ENCODE measurements around the gene ST8SIA4.

The ST8SIA4 gene

DNA sequence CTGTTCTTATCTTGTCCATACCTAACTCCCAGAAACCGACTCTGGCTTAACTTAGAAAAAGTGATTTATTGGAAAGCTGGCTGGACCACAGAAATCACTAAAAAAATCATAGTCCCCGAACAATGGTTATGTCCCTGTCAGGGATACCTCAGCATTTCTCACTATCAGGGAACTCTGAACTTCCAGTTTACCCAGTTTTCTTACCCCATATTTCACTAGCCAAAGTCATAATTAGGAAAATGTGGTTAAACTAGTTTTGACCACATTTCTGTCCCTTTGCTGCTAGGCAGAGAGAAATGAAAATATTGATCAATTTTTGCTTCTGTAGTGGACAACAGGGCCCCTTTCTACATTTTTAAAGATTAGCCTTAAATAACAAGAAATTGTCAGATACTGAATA, 38.2 kb downstream of the ST8SIA4 start:
- no peak for DNase-seq

DNA sequence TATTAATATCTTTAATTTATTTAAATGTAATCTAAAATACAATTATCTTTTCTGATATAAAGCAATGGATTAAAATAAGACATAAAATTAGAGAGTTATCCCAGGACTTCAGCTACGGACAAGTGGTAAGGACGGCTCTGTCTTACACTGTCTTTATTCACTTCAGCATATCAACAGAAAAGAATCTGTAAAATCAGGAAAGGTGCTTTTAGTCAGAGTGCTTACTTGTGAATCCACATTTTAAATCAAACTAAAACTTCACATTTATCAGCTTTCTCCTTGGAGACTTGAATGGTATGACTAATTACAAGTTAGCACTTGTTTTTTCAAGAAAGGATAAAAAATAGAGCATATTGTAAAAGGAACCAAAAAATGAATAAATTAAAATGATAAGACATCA, 39.3 kb downstream of the ST8SIA4 start:
- DNase-seq = no peak

GRCh38 chr5:100861148-100861547, 41.9 kb downstream of the ST8SIA4 start:
- no peak for DNase-seq

GRCh38 chr5:100860407-100860806, 42.7 kb downstream of the ST8SIA4 start:
- no peak for DNase-seq

DNA sequence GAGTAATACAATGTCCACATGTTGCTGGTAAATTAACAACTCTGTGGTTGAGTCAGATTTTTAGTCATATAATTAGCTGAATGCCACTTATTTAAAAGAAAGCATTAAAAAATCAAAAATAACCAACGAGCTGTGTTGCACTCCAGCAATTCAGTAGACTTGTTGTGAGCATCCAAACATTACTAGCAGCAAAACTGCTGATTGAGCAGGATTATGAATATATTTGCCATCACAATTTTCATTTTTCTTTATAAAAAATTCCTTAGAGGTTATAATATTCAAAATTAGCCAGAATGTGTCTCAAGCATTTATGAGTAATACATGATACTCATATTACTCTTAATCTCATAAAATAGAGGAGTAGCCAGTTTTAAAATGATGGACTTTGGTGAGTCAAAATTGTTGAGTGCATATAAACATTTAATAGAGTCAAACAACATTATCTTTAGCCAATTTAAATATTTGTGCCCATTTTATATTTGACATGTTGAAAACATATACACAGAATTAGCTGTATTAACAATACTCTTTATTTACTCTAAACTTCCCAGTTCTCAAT, 44.0 kb downstream of the ST8SIA4 start:
- no peak for DNase-seq

DNA sequence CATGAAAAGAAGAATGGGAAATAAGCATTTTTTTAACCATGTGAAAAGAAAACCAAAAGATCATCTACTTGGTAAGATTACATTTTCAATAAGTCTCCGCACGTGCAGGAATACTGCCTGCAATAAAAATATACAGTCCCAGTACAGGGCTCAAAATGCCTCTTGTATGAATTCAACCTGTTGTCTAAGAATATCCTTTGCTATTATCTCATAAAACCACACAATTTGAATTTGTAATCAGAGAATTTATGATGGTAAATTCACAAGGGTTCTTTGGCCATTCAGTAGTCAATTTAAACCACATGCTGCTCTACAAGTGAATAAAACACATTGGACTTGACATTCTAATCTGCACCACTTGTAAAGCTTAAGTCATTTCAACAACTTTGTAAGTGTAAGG, 46.6 kb downstream of the ST8SIA4 start:
- no peak for DNase-seq

DNA sequence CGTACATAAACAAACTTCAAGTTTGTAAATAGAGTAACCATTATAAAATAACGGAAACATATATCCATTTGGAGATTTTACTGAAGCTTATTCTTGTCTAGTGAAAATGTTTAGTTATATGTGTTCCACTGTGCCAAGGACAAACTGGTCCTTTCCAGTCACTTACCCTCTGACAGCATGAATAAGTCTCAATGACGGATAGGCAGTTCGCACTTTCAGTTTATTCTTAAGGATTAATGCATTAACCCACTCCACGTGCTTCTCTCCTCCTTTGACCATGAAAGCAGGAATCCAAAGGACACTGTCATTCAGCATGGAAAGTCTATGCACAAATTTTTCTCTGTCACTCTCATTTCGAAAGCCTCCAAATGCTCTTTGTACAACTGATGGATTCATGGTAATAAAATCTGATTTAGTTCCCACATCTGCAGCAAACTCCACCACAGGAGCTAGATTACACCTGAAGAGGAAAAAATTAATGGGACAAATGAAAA, 47.1 kb downstream of the ST8SIA4 start:
- no peak for DNase-seq

DNA sequence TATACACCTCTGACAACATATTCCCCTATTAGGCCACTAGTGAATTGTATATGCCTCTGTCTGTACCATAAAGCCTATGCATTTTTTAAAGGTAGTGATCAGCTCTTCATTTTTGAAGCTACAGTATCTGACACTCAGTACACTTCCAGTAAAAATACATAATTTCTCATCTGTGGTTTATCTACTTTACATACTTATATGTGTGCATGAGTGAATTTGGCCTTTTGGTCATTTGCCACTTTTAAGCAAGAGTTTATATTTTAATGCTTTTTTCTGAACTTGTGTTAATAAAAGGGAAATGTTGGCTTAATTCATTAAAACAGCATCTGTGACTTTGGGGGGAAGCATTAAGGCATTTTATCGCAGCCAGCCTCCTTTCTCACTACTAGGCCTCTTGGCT, 47.8 kb downstream of the ST8SIA4 start:
- DNase-seq = no peak

- DNase-seq = no peak
Measured at GRCh38 chr5:100854591-100854990, 48.5 kb downstream of the ST8SIA4 start.

DNA sequence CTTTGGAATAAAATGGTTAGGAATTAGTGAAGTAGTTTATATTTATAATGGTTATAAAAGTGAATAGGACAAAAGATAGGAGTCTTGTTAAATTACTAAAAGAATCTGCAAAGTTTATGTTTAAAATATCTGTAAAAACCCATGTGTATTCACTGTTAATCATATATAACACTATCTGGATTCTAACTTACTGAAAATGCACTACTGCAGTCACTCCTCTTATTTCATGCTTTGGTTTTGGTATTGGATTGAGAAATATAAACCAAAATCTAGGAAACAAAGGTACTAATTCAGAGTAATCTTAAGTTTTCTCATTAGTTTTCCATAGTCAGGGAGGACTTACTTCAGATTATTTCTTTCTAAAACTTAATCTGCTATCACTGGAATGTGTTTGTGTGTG, 49.5 kb downstream of the ST8SIA4 start:
- DNase-seq = no peak

DNA sequence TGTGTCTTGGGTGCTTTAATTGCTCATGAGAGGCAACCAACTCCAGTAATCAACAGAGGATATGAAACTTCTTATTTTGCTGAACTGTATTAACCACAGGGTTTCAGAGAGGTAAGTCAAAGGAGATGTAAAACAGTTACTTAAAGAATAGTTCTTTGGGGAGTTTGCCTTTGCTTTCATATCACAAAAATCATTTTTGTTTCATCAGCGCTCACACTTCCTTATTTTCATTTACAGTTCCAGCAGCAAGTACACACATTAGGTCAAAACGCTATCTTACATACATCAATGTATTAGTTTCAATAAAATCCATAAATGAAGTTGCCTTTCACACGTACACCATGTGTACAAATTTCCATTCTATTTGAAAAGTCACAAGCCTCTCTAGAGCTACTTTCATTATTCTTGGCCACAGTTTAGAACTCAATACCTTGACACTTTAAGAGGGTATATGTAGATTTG, 50.1 kb downstream of the ST8SIA4 start:
- DNase-seq = no peak

DNA sequence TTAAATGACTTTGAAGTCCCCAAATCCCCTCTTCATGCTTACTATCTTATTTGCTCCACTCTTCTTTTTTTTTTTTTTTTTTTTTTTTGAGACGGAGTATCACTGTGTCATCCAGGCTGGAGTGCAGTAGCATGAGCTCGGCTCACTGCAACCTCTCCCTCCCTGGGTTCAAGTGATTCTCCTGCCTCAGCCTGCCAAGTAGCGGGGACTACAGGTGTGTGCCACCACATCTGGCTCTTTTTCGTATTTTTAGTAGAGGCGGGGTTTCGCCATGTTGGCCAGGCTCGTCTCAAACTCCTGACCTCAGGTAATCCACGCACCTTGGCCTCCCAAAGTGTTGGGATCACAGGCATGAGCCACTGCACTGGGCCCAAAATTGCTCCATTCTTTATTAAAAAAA, 51.0 kb downstream of the ST8SIA4 start:
- no peak for DNase-seq

DNA sequence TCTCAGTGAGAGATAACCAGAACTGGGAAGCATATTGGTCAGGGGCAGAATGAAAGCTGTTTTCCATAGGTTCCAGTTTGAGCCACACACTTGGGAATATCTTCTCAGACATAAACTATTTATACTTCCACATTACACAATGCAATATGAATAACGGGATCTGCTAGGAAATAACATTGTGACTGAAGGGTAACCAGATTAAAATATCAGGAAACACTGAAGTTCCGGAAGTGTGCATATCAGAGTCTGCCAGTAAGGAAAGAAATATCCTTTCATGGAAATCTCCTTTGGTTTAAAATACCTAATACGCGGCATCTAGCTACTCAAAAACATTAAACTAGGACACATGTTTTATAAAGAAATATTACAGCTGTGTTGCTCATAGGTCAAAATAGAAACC, 56.3 kb downstream of the ST8SIA4 start:
- no peak for DNase-seq

- no peak for DNase-seq
Measured at GRCh38 chr5:100842080-100842479, 61.0 kb downstream of the ST8SIA4 start.

GRCh38 chr5:100841358-100842076, 61.6 kb downstream of the ST8SIA4 start:
- DNase-seq = no peak

GRCh38 chr5:100840789-100841188, 62.3 kb downstream of the ST8SIA4 start:
- no peak for DNase-seq

DNA sequence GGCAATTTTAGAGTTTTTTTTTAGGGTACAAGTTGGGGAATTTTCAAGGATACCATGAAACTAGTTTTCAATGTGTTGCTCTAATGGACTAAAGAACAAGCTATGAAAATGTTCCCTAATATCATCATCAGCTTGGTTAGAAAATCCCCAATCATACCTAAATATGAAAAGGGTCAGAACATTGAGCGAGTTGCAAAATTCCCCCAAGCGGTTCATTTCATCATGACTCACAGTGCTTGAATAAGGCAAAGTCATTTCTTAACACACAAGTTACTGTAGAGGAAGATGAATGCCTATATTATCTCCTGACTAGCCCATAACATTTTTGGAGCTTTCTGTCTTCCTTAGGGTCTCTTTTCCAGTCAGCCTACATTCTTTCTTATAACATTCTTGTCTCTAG, 62.7 kb downstream of the ST8SIA4 start:
- no peak for DNase-seq

DNA sequence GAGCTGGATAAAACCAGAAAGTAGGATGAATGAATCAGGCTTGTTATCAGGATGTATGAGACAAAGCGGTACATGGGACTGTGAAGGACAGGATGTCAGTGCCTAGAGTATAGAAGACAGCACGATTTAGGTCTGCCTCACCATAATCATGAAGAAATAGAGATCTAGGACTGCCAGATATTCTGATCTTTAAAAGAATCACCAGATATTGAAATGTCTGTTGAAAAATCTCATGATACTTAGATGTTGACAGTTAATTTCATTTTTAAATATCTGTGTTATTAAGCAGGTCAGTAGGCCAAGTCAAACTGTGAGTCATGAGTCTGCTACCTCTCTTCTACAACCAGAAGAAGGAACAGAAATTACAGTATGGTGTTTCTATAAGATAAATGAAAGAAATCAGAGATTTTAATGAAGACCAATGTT, 65.0 kb downstream of the ST8SIA4 start:
- no peak for DNase-seq

DNA sequence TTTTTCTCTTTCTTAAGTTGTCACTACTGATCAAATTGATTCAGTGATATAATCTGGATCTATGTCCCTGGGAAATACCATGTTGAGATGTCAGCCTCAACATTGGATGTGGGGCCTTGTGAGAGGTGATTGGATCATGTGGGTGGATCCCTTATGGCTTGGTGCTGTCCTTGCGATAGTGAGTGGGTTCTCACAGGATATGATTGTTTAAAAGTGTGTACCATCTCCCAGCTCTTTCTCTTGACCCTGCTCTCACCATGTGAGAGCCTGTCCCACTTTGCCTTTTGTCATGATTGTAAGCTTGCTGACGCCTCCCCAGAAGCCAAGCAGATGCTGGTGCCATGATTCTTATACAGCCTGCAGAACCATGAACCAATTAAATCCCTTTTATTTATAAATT, 68.6 kb downstream of the ST8SIA4 start:
- no peak for DNase-seq

DNA sequence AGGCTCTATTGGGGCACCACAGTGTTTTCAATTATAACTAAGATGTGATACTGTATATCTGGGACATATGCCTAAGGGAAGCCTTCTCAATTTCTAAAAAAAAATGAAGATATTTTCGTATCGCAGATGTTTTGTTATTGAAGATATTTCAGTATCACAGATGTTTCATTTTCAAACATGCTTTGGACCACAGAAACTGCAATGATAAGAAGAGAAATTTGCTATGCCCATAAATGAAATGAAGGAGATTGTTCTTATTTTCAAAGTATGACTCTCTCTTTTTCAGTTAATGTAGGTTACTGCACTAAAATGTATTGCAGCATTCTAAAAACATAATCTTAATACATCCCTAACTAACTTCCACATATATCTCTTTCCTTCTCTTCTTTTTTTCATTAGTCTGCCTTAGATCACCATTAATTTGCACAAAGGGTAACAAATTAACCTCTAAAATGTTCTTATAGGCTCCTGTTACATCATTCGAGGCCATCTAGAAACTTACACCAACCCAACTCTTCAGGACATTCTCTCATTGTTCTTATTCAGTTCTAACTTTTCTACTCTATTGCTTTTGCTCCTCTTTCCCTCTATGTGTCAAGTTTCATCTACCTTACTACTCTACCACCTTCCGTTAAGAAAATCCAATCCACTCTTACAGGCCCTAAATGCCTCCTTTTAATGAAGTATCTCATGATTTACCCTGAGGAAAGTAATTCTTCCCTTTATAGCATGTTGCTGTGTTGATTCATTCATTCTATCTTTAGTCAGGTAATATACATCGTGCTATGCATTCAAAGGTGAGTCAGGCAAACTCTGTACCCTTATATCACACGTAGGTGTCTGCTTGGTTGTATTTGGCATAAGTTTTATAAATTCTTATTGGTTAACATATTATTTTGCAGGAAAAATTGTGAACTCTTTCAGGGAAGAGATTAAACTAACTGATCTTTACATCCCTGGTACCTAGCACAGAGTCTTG, 70.5 kb downstream of the ST8SIA4 start:
- DNase-seq = no peak

GRCh38 chr5:100828898-100829356, 74.2 kb downstream of the ST8SIA4 start:
- DNase-seq = no peak

DNA sequence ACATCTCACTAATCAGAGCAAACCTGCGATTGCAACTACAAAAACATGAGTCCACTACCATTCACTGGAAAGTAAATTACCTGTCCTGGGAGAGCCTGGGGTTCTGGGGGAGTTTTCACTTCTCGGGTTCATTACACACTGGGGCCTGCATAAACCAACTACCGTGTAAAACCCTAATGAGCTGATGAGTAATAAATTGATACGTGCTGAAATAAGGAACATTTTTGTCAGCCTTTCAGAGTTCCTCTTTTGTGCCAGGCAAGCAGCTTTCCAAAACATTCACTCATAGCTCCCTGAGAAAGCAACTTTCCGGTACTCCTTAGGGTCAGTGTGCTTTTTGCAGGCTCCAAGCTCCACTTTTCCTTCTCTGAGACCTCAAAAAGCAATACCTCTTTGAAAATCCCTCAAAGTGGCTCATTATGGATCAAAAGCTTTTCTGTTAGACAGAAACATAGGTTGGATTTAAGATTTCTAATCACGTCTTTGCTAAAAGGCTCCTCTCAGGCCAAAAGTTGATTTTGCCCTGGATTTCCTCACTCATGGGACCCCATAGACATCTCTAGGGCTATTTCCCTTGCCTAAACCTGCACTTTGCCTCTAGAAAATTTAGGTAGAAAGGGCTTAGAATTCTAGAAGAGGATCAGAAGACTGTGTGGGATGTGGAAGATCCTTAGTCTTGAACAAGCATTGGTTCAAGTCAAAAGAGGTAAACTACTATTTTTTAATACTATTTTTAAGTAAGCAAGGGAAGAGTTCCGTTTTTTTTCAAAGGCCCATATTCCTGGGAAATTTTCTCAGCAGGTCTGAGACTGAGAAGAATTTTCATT, 74.8 kb downstream of the ST8SIA4 start:
- no peak for DNase-seq
